ENCODE results near the gene HVCN1.
A peak's percentile ranks its signal among the peaks of the same experiment; 100 is the strongest.
"Not testable (repeated sequence)": the region's sequence is repeated elsewhere in the genome, so short reads cannot be mapped to it uniquely, and the experiment has no call there.

HVCN1 gene

GRCh38 chr12:110606253-110606611 is 82.7 kb downstream of the HVCN1 start (continued):
- TF ChIP-seq KLF9 (tag by site-specific recombination; IDR thresholded peaks at IDR 0.05; ENCODE audit: low read depth) (no peak), ZNF660 (tag by site-specific recombination; IDR thresholded peaks at IDR 0.05) (no peak), GFI1B (tag by site-specific recombination; IDR thresholded peaks at IDR 0.05) (no peak)

- POLR2A ChIA-PET; H3K27ac ChIP-seq (ENCODE audit: extremely low read depth, low read depth, low read length); H3K4me1 ChIP-seq (ENCODE audit: control insufficient read depth, insufficient read depth, low read length); H3K36me3 ChIP-seq (ENCODE audit: control insufficient read depth in 2 of 2, insufficient read depth in 1 of 2, low read length in 2 of 2); H3K4me3 ChIP-seq (ENCODE audit: low read depth, low read length); H3K9me3 ChIP-seq (ENCODE audit: control insufficient read depth, insufficient read depth, low read depth, low read length): not testable (repeated sequence)
- CTCF ChIA-PET = interaction anchor here (0.6 to 6.1 kb wide), 45 partner anchors 10 to 872 kb away, joined by 3 to 51 read pairs (median 4); partner anchors contain the start of genes ARPC3, FAM216A, GPN3 and TCTN1
- peak; percentile 86 for TF ChIP-seq ZNF654 (tag by site-specific recombination; IDR thresholded peaks at IDR 0.05; ENCODE audit: low read depth)
- peak; percentile 86 for TF ChIP-seq ZSCAN16 (tag by site-specific recombination; IDR thresholded peaks at IDR 0.05)
- peak; percentile 83 for TF ChIP-seq ZSCAN30 (tag by site-specific recombination; IDR thresholded peaks at IDR 0.05)
- peak; percentile 31; the same call in 1 of the 2 replicates for TF ChIP-seq SP7 (tag by site-specific recombination; IDR thresholded peaks at IDR 0.05)
- 0 out of 2 replicates have a peak, but pooled peaks have one; percentile 28 for TF ChIP-seq ZNF280D (tag by site-specific recombination; IDR thresholded peaks at IDR 0.05)
- TF ChIP-seq ZNF24 (tag by site-specific recombination; IDR thresholded peaks at IDR 0.05) = peak; percentile 73; the same call in 1 of the 2 replicates
- peak; percentile 37; the same call in 1 of the 2 replicates for TF ChIP-seq ZNF335 (tag by site-specific recombination; conservative IDR thresholded peaks at IDR 0.05)
- peak; percentile 100 for TF ChIP-seq ZNF664 (tag by site-specific recombination; IDR thresholded peaks at IDR 0.05)
- peak; percentile 73 for TF ChIP-seq ZNF585B (tag by site-specific recombination; IDR thresholded peaks at IDR 0.05)
- TF ChIP-seq ZNF660 (tag by site-specific recombination; IDR thresholded peaks at IDR 0.05) = peak; percentile 58
- peak; percentile 43 for TF ChIP-seq ZBTB17 (tag by site-specific recombination; IDR thresholded peaks at IDR 0.05)
- peak; percentile 75 for TF ChIP-seq ZBTB6 (tag by site-specific recombination; IDR thresholded peaks at IDR 0.05)
- peak; percentile 71 for TF ChIP-seq CTCF (tag by site-specific recombination; IDR thresholded peaks at IDR 0.05)
Observed at GRCh38 chr12:110602085-110602814, 86.7 kb downstream of the HVCN1 start.

- POLR2A ChIA-PET = interaction anchor here (0.7 to 1.3 kb wide), 2 partner anchors 87 to 132 kb away, joined by 3 to 4 read pairs; partner anchors contain the start of gene GPN3
- Histone ChIP-seq H3K27ac (ENCODE audit: extremely low read depth, low read depth, low read length) (no peak overlapping the region), H3K4me3 (ENCODE audit: low read depth, low read length) (no peak overlapping the region), H3K4me1 (ENCODE audit: control insufficient read depth, insufficient read depth, low read length) (no peaks in the 10 kb centered on the region), H3K36me3 (ENCODE audit: control insufficient read depth in 2 of 2, insufficient read depth in 1 of 2, low read length in 2 of 2) (no peaks in the 10 kb centered on the region), H3K9me3 (ENCODE audit: control insufficient read depth, insufficient read depth, low read depth, low read length) (no peaks in the 10 kb centered on the region)
- CTCF ChIA-PET = interaction anchor here (0.6 to 6.1 kb wide), 25 partner anchors 9 to 510 kb away, joined by 3 to 51 read pairs (median 4); partner anchors contain the start of genes ARPC3, FAM216A, GPN3 and TCTN1
- TF ChIP-seq ZBTB17 (tag by site-specific recombination; IDR thresholded peaks at IDR 0.05) = no peak; the same call in 1 of the 2 replicates
- TF ChIP-seq ZNF692 (tag by site-specific recombination; IDR thresholded peaks at IDR 0.05) = peak; percentile 64
- TF ChIP-seq TRIM28 (IDR thresholded peaks at IDR 0.05; ENCODE audit: borderline replicate concordance, low read length) = no peak
- TF ChIP-seq ZNF37A (tag by site-specific recombination; IDR thresholded peaks at IDR 0.05) = no peak
- no peak for TF ChIP-seq ZNF324 (tag by site-specific recombination; IDR thresholded peaks at IDR 0.05)
- TF ChIP-seq YY2 (tag by site-specific recombination; IDR thresholded peaks at IDR 0.05) = no peak
- TF ChIP-seq ZNF184 (tag by site-specific recombination; IDR thresholded peaks at IDR 0.05) = no peak
- TF ChIP-seq ZNF155 (tag by site-specific recombination; IDR thresholded peaks at IDR 0.05) = no peak
- TF ChIP-seq ZXDB (tag by site-specific recombination; IDR thresholded peaks at IDR 0.05) = no peak
- no peak for TF ChIP-seq ZNF621 (tag by site-specific recombination; IDR thresholded peaks at IDR 0.05)
- no peak for TF ChIP-seq ZNF623 (tag by site-specific recombination; IDR thresholded peaks at IDR 0.05)
- TF ChIP-seq ZNF335 (tag by site-specific recombination; conservative IDR thresholded peaks at IDR 0.05) = peak; percentile 40; the same call in 1 of the 2 replicates
- peak; percentile 83 for TF ChIP-seq ZNF654 (tag by site-specific recombination; IDR thresholded peaks at IDR 0.05; ENCODE audit: low read depth)
- TF ChIP-seq ZEB2 (tag by site-specific recombination; IDR thresholded peaks at IDR 0.05) = 0 out of 2 replicates have a peak, but pooled peaks have one; percentile 20
Observed at GRCh38 chr12:110600254-110600653, 88.7 kb downstream of the HVCN1 start.
